Measurements from ENCODE around the gene C9orf152. TPM values are rescaled to one million over a fixed set of nuclear protein-coding genes. Genes with fewer than 3 reads are reported as not detected.
A peak's percentile ranks its signal among the peaks of the same experiment; 100 is the strongest.
"Not testable (repeated sequence)": the region's sequence is repeated elsewhere in the genome, so short reads cannot be mapped to it uniquely, and the experiment has no call there.

Gene C9orf152
- total RNA-seq, 6 donors from 2014 or later, result 6.3 to 26.3 (median 15.9) TPM

- DNase-seq, result no peak
- Histone ChIP-seq H3K27me3 (no peaks in the 10 kb centered on the region), H3K4me3 (no peak overlapping the region), H3K4me1 (peaks cover 14 to 28% (median 21%) of the 10 kb centered on the region in 4 donors), H3K27ac (peak overlapping the region in 2 of 4 donors; percentile 9 to 24), H3K36me3 (no peaks in the 10 kb centered on the region), H3K9me3 (no peaks in the 10 kb centered on the region)
- TF ChIP-seq POLR2AphosphoS5 (IDR thresholded peaks at IDR 0.05) (no peak), POLR2A (IDR thresholded peaks at IDR 0.05) (no peak), EP300 (IDR thresholded peaks at IDR 0.05) (no peak), CTCF (IDR thresholded peaks at IDR 0.05) (peak in 1 of 6 experiments; percentile 20)
- WGBS, 2 donors, result 78 to 81% methylated on average over 11 of the region's 11 CpGs
- ATAC-seq (ENCODE audit: low FRiP score in 2 of 2), result no peak
These were observed 10.4 kb downstream of the C9orf152 start for GRCh38 chr9:110197330-110198187.

- H3K36me3 ChIP-seq; H3K4me3 ChIP-seq; ATAC-seq (ENCODE audit: low FRiP score in 2 of 2); H3K9me3 ChIP-seq; H3K27me3 ChIP-seq: not testable (repeated sequence)
- DNase-seq, result peak in 1 of 2 donors; percentile 57
- 72 to 88% methylated on average over 16 of the region's 16 CpGs for WGBS, 2 donors
- Histone ChIP-seq H3K4me1 (peaks cover 14 to 39% (median 27%) of the 10 kb centered on the region in 4 donors), H3K27ac (peak overlapping the region in 2 of 4 donors; percentile 31 to 40)
These were observed 11.9 kb downstream of the C9orf152 start for GRCh38 chr9:110196084-110196499.

GRCh38 chr9:110192531-110193261 lies 15.3 kb downstream of the C9orf152 start:
- H3K4me1 ChIP-seq, result peaks cover 37 to 64% (median 48%) of the 10 kb centered on the region in 4 donors
- H3K9me3 ChIP-seq, result no peaks in the 10 kb centered on the region
- ATAC-seq (ENCODE audit: low FRiP score in 2 of 2), result peak in 1 of 2 donors; percentile 59
- H3K36me3 ChIP-seq, result no peaks in the 10 kb centered on the region
- WGBS, 2 donors, result 67 to 68% methylated on average over 5 of the region's 5 CpGs
- H3K27ac ChIP-seq, result peak overlapping the region; percentile 35 to 82 (median 56)
- no peaks in the 10 kb centered on the region for H3K27me3 ChIP-seq
- no peak overlapping the region for H3K4me3 ChIP-seq
- TF ChIP-seq POLR2AphosphoS5 (IDR thresholded peaks at IDR 0.05) (peak in 1 of 2 donors; percentile 31), POLR2A (IDR thresholded peaks at IDR 0.05) (no peak), EP300 (IDR thresholded peaks at IDR 0.05) (peak in 1 of 4 donors; percentile 52)
- peak in 1 of 2 donors; percentile 25 for DNase-seq

- Histone ChIP-seq H3K4me1 (peaks cover 38 to 67% (median 51%) of the 10 kb centered on the region in 4 donors), H3K27ac (peak overlapping the region in 3 of 4 donors; percentile 71 to 82 (median 82))
- WGBS, 2 donors, result 57 to 79% methylated on average over 2 of the region's 2 CpGs
These were observed 16.3 kb downstream of the C9orf152 start for GRCh38 chr9:110191615-110192014.

More at GRCh38 chr9:110191615-110192014, 16.3 kb downstream of the C9orf152 start:
- Histone ChIP-seq H3K4me3 (no peak overlapping the region), H3K9me3 (no peaks in the 10 kb centered on the region), H3K27me3 (no peaks in the 10 kb centered on the region), H3K36me3 (no peaks in the 10 kb centered on the region)
- DNase-seq (no peak), ATAC-seq (ENCODE audit: low FRiP score in 2 of 2) (no peak)
- no peak for TF ChIP-seq POLR2AphosphoS5 (IDR thresholded peaks at IDR 0.05)
- no peak for TF ChIP-seq CTCF (IDR thresholded peaks at IDR 0.05)
- TF ChIP-seq POLR2A (IDR thresholded peaks at IDR 0.05), result no peak
- TF ChIP-seq EP300 (IDR thresholded peaks at IDR 0.05), result no peak
